ENCODE results near the gene MPC1.
A peak's percentile ranks its signal among the peaks of the same experiment; 100 is the strongest.
"Not testable (repeated sequence)": the region's sequence is repeated elsewhere in the genome, so short reads cannot be mapped to it uniquely, and the experiment has no call there.

Gene MPC1

DNA sequence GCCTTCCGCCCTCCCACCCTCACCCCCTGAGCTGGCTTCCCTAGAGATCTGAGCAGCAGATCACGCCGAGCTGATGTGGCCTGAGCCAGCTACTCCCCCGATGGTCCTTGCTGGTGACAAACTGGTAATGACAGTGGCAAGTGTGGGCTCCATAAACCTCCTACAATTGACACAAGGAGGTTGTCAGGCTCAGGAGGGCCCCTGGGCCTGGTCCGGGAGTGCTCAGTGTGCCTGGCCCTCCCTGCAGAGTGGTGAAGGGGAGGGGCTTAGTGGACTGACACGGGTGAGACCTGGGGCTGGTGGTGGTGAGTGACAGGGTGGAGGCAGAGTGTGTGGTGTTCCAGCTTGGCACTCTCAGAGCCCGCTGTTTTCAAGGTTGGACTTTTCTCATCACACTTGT is 22.6 kb upstream of the MPC1 start:
- no peak for DNase-seq

DNA sequence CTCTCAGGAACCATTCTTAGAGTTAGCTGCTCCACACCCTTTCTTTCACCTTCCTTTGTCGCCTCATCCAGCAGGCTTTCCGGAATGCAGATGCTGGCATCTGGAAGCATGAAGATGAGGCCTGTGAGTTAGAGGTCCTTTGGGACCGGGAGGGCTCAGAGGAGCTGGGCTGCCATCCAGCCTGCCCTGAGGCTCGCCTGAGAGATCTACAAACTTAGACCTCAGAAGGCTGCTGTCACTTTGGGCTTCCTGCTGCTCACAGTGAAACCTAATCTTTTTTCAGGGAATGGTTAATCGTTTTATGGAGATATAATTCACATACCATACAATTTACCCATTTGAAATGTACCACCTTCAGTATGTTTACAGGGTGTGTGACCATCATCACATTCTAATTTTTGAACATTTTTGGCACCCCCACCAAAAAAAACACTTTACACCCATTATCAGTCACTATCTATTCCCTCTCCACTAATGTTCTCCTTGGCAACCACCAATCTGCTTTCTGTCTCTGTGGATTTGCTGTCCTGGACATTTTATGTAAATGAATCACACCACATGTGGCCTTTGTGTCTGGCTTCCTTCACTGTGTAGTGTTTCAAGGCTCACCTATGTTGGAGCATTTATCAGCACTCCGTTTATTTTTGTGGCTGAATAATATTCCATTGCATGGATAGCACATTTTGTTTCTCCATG is 20.0 kb upstream of the MPC1 start:
- no peak for DNase-seq

GRCh38 chr6:166400649-166401250 is 18.0 kb upstream of the MPC1 start:
- DNase-seq = peak; percentile 80

DNA sequence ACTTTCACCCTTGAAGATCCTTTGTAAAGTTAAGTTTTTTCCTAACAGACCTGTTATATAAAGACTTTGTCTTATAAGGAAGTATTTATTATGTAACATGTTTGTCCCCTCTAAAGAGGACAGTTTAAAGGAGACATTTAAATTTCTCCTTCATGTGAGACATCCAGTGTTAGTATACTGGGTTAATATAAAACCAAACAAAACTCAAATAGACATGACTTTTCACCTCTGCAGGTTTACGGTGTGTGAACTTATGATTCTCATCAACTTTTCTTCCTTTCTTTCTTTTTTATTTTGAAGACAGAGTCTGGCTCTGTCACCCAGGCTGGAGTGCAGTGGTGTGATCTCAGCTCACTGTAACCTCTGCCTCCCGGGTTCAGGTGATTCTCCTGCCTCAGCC is 17.4 kb upstream of the MPC1 start:
- DNase-seq = no peak

- no peak for DNase-seq
These were observed 15.6 kb upstream of the MPC1 start for GRCh38 chr6:166398348-166398747.

DNA sequence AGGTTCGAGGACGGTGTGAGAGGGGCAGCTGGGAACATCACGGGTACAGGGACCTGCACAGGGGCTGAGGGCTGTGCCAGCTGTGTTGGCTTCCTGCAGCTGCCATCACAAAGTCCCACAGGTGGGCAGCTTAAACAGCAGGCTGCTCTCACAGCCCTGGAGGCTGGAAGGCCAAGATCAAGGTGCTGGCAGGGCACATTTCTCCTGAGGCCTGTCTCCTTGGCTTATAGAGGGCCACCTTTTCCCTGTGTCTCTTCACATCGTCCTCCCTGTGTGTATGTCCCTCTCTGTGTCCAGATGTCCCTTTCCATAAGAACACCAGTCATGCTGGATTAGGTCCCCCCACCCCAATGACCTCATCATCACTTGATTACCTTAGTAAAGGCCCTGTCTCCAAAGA is 15.1 kb upstream of the MPC1 start:
- no peak for DNase-seq

- no peak for DNase-seq
These were observed 13.0 kb upstream of the MPC1 start for GRCh38 chr6:166395778-166396177.

GRCh38 chr6:166395351-166395750 is 12.6 kb upstream of the MPC1 start:
- peak; percentile 72 for DNase-seq

DNA sequence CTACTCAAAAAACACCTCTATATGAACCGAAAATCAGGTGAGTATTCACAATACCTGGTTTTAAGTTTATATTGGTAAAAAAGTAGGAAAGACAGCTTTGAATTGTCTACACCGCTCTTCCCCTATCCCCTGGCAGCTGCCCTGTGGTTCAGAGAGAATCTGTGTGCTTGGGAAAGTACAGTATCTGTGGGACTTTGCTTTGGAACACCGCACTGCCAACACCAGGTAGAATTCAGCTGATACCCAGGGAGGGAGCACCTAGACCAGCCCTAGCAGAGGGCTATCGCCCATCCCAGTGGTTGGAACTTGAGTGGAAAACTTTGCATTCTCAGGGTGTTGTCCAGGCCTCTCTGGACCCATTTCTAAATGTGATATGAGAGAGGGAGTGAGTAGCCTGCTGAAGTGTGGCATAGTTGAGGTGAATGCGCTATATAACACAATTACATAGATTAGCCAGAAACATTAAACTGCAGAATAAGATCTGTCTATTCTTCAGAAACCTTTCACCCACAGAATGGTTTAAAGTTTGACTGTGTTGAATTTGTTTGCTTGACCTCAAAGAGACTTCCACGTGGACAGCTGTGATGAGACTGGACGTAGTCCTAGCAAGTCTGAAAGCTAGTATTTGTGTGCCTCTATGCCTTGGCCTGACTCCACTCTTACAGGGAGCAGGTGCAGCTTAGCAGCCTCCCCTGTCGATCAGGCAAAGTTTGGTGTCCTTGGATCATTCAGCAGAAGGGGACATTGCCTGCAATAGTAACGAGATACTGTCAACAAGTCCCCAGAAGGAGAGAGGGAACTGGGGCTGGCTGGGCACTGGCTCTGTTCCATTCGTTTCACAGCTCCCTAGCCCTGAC is 11.5 kb upstream of the MPC1 start:
- no peak for DNase-seq

- no peak for DNase-seq
These were observed 10.7 kb upstream of the MPC1 start for GRCh38 chr6:166393535-166393823.

- not testable (repeated sequence) for DNase-seq
These were observed 10.2 kb upstream of the MPC1 start for GRCh38 chr6:166392755-166393534.

DNA sequence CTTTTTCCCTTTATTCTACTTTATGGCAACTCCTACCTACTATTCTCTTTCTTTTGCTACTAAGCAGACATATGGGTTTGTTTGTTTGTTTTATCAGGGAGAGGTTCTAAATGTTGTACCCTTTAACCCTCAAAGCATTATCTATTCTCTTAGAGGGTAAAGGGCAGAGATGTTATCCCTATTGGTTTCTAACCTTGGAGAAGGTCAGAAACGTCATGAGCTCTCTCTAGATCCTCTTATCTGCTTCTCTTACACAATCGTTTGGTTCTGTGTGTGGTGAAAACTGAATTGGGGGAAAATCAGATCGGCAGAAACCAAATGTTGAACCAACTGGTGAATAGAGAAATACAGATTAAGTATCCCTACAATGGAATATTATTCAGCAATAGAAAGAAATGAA is 6.4 kb upstream of the MPC1 start:
- no peak for DNase-seq

DNA sequence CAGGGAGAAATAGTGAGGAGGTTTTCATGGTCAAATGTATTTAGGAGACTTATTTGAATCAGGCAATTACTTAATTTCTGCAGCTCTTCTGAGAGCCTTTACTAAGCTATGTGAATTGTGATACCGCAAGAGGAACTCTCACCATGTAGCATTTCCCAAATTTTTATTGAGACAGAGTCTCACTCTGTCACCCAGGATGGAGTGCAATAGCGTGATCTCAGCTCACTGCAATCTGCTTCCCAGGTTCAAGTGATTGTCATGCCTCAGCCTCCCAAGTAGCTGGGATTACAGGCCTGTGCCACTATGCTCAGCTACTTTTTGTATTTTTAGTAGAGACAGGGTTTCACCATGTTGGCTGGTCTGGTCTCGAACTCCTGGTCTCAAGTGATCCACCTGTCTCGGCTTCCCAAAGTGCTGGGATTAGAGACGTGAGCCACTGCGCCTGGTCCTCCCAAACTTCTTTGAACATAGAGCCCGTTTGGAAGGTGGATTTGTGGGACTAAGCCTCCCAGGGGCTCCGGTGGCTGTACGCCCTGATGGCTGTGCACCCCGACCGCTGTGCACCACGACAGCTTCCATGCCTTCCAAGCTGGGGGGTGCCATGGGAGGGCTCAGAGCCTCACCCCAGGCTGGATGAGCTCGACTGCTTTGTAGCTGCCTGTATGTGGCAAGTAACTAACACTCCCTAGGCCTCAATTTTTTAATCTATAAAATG is 5.7 kb upstream of the MPC1 start:
- DNase-seq = no peak

- DNase-seq = no peak
These were observed 5.0 kb upstream of the MPC1 start for GRCh38 chr6:166387642-166388289.

DNA sequence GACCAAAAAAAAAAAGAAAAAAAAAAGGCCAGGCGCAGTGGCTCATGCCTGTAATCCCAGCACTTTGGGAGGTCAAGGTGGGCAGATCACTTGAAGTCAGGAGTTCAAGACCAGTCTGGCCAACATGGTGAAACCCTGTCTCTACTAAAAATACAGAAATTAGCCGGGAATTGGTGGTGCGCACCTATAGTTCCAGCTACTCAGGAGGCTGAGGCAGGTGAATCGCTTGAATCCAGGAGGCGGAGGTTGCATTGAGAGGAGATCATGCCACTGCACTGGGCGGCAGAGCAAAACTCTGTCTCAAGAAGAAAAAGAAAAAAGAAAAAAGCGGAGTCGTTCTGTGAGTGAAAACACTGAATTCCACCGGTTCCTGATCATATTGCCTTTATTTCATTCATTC is 4.4 kb upstream of the MPC1 start:
- not testable (repeated sequence) for DNase-seq

DNA sequence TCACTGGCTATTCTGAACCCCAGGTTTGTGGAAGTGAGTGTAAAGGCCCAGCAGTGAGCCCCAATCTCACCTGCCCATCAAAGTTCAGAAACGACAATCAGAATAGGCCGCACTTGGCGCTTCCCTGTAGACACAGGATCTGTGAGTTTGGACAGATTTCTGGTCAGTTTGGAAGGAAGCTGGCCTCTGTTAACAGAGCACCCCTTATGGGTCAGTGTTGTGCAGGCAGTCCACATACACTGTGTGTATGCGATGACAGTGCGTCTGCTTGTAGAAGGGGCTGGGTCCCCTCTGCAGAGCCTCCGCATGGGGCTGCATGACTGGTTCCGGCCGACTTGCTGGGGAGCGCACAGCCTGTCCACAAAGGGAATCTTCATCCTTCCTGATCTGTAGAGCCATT is 3.4 kb upstream of the MPC1 start:
- no peak for DNase-seq

- peak; percentile 69 for DNase-seq
These were observed 1.1 kb upstream of the MPC1 start for GRCh38 chr6:166383802-166384363.

DNA sequence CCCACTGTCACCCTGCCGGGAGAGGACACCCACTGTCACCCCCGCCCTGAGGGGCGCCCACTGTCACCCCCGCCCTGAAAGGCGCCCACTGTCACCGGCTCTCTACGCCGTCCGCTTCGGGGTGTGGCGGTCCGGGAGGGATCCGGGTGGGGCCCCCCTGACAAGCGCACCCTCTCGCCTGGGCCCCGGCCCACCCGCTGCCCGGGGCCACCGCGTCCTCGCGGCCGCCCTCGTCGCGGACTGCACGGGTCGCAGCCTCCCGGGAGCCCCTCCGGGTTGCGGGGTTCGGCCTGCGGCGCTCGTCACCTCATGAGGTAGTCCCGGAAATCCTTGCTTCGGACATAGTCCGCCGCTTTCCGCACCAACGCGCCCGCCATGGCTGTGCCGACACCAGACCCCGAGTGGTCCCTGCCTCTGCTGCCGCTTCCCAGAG is 224 bp downstream of the MPC1 start:
- DNase-seq = no peak

DNA sequence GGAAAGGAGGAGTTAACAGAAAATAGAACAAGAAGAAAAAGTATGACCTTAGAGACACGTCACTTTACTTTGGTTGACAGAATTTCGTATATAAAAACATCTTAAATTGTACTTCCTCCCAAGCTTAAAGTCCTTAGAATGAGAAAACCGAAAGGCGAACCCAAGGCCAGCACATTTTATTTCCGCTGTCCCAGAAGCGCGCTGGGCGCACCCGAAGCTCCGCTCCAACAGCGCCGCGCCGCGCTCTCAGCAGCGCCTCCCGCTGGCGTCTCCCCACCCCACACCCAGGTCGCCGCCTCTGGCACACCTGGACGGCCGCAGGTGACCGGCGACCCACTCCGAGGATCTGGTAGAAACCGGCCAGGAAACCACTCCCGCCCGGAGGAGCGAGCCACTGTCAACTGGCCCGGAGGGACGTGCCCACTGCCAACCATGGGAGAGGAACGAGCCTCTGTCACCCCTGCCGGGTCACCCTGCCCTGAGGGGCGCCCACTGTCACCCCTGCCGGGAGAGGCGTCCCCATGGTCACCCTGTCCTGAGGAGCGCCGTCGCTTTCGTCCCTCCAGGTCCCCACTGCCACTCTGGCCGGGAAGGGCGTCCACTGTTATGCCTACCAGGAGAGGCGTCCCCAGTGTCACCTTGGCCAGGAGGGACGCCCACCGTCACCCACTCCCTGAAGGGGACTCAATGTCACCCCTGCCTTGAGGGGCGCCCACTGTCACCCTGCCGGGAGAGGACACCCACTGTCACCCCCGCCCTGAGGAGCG is 824 bp downstream of the MPC1 start:
- peak; percentile 89 for DNase-seq

DNA sequence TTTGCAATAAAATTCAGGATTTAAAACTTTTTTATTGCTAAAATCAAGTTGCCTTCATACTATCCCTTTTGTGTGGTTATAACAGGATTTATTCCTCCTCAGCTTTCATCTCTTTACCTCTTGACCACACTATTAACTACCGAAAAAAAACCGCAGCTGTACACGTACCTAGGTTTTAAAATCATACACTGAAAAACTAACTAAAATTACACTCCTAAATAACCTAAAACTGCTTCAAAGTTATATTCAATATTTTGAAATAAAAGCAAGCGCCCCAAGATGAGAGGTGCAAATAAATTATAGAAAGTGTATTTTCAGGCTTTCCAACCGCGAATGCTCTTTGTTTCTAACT is 1.4 kb downstream of the MPC1 start:
- no peak for DNase-seq

- DNase-seq = no peak
These were observed 2.9 kb downstream of the MPC1 start for GRCh38 chr6:166379800-166380199.

Data from islet precursor cell (in vitro differentiated cells).